NB4 (cell line): ENCODE data around the gene KCNK4.

ENCODE experiments used
- DNase-seq: peaks from one replicate; pipeline ENCODE4 v3.0.0; 2010; ENCODE audit warnings: low read depth
- H3K4me3 ChIP-seq: one replicate; pipeline ENCODE4 v1.5.1; 2011; ENCODE audit warnings: mild to moderate bottlenecking, low read depth, low read length, moderate library complexity
- MYC ChIP-seq: IDR thresholded peaks from 2 replicates; pipeline ENCODE4 v1.6.1; 2011; ENCODE audit warnings: low read depth, low read length
- POLR2A ChIP-seq: IDR thresholded peaks from 2 replicates; pipeline ENCODE4 v1.6.1; 2011; ENCODE audit warnings: mild to moderate bottlenecking; ENCODE audit not compliant: insufficient read length; ENCODE audit errors: extremely low read depth
- TF ChIP-seq, protein P1 (sequence below): IDR thresholded peaks from 2 replicates; pipeline ENCODE4 v1.6.1; 2011; ENCODE audit warnings: low read depth, low read length
- TF ChIP-seq, protein P2 (sequence below): IDR thresholded peaks from one replicate; pipeline ENCODE4 v1.5.1; 2012; ENCODE audit warnings: low read depth, low read length

Gene KCNK4

DNA sequence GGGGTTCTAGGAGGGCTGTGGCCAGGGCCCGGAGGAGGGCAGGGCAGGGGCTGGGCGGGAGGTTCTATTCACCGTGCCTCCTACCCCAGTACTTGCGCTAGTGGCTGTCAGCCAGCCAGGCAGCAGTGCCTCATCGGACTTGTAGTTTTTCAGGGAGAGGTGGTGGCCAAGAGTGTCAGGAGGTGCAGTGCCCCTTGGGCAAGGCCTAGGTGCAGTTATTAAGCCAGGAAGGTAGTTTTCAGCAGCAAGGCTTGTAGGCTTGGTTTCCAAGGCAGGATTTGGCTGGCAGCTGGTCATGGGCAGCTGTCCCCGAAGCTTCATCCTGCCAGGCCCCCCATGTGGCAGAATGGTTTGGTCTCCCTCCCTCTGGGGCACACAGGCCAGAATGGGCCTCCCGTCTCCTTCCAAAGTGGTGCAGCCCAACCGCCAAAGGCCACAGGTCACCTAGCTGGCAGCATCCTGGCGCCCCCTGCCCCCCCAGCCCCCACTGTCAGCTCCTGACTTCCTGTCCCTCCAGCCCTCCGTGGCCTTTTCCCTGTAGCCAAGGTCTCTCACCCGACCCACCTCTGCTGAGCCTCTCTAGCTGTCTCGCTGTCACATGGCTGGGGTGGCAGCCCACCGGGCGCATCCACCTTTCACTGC is 57.4 kb downstream of the KCNK4 start:
- no peak overlapping the region for H3K4me3 ChIP-seq
- DNase-seq, result peak; percentile 61
- TF ChIP-seq, protein P1, sequence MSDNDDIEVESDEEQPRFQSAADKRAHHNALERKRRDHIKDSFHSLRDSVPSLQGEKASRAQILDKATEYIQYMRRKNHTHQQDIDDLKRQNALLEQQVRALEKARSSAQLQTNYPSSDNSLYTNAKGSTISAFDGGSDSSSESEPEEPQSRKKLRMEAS, result no peak
- TF ChIP-seq, protein P2, sequence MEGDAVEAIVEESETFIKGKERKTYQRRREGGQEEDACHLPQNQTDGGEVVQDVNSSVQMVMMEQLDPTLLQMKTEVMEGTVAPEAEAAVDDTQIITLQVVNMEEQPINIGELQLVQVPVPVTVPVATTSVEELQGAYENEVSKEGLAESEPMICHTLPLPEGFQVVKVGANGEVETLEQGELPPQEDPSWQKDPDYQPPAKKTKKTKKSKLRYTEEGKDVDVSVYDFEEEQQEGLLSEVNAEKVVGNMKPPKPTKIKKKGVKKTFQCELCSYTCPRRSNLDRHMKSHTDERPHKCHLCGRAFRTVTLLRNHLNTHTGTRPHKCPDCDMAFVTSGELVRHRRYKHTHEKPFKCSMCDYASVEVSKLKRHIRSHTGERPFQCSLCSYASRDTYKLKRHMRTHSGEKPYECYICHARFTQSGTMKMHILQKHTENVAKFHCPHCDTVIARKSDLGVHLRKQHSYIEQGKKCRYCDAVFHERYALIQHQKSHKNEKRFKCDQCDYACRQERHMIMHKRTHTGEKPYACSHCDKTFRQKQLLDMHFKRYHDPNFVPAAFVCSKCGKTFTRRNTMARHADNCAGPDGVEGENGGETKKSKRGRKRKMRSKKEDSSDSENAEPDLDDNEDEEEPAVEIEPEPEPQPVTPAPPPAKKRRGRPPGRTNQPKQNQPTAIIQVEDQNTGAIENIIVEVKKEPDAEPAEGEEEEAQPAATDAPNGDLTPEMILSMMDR, result no peak
- TF ChIP-seq MYC (no peak), POLR2A (no peak)

DNA sequence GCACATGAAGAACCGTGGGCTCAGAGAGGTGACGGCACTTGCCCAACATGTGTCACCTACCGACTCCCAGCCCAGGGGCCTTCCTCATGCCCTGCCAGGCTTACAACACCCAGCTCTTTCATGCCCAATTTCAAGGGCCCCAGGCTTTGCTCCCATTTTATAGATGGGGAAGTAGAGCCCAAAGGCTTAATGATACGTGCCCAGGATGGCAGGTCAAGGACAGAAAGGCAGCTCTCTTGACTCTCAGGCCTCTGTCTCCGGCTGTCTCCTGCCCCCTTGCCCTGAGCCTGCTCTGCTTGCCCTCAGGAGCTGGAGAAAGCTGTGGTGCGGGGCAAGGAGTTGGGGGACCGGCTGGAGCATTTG is 57.9 kb downstream of the KCNK4 start:
- TF ChIP-seq POLR2A, result no peak
- TF ChIP-seq, protein P1, result no peak
- TF ChIP-seq MYC, result no peak
- TF ChIP-seq, protein P2, result no peak
- no peak for DNase-seq
- no peak overlapping the region for H3K4me3 ChIP-seq

DNA sequence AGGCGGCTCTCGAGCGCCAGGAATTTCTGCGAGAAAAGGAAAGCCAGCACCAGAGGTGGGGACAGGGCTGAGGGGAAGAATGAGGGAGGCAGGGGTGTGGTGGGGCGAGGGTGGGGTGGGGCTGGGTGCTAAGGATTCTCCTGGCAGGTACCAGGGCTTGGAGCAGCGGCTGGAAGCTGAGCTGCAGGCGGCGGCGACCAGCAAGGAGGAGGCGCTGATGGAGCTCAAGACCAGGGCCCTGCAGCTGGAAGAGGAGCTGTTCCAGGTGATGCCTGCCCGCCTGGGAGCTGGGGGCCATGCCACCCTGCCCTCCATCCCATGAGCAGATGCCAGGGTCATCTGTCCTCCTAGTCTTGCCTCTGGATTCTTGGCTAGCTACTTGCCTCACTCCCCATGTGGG is 58.3 kb downstream of the KCNK4 start:
- no peak overlapping the region for H3K4me3 ChIP-seq
- DNase-seq, result no peak
- TF ChIP-seq, protein P1, result no peak
- TF ChIP-seq POLR2A, result no peak
- TF ChIP-seq, protein P2, result no peak
- TF ChIP-seq MYC, result no peak
